LNCAP (cell line): ENCODE data around the gene INO80B.

Experiments
- TF ChIP-seq, protein P1 (sequence below): fragments of 450-650 bp; IDR thresholded peaks from 2 replicates; pipeline ENCODE4 v1.5.1; 2017; ENCODE audit warnings: mild to moderate bottlenecking

Gene INO80B

GRCh38 chr2:74499267-74499939, 44.5 kb downstream of the INO80B start, which contains the start of gene LBX2:
Gene LBX2 (minus strand): TSS chr2:74499603. CDS start chr2:74499537, 66 bp downstream.
- TF ChIP-seq, protein P1, sequence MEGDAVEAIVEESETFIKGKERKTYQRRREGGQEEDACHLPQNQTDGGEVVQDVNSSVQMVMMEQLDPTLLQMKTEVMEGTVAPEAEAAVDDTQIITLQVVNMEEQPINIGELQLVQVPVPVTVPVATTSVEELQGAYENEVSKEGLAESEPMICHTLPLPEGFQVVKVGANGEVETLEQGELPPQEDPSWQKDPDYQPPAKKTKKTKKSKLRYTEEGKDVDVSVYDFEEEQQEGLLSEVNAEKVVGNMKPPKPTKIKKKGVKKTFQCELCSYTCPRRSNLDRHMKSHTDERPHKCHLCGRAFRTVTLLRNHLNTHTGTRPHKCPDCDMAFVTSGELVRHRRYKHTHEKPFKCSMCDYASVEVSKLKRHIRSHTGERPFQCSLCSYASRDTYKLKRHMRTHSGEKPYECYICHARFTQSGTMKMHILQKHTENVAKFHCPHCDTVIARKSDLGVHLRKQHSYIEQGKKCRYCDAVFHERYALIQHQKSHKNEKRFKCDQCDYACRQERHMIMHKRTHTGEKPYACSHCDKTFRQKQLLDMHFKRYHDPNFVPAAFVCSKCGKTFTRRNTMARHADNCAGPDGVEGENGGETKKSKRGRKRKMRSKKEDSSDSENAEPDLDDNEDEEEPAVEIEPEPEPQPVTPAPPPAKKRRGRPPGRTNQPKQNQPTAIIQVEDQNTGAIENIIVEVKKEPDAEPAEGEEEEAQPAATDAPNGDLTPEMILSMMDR: no peak

DNA sequence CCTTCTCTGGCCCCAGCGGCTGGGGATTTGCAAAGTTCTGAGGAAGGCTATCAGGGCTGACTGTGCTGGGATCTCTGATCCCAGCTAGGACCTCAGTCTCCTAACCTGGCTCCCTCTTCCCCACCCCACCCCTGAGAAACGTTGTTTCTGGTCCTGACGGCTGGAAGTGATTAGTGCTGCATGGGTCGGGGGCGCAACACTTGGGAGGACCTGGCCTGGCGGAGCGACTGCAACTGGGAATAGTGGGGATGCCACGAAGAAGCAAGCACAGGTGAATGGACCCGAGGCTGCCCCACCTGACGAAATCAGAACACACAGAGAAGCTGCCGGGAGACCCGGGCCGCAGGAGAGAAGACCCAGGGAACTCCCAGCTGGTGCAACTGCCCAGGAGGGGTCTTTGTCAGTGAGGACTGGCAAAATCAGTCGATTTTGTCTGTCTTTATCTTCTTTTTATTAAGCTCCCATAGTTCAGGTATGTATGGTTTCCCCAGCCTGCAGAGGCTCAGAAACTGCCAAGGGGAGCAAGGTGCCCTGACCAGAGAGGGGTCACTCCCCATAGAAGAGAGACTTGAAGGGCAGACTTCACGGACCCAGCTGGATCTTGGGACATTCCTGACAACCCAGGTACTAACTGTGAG, 45.2 kb downstream of the INO80B start:
- TF ChIP-seq, protein P1: no peak

GRCh38 chr2:74500578-74500946, 45.7 kb downstream of the INO80B start:
- TF ChIP-seq, protein P1: no peak

DNA sequence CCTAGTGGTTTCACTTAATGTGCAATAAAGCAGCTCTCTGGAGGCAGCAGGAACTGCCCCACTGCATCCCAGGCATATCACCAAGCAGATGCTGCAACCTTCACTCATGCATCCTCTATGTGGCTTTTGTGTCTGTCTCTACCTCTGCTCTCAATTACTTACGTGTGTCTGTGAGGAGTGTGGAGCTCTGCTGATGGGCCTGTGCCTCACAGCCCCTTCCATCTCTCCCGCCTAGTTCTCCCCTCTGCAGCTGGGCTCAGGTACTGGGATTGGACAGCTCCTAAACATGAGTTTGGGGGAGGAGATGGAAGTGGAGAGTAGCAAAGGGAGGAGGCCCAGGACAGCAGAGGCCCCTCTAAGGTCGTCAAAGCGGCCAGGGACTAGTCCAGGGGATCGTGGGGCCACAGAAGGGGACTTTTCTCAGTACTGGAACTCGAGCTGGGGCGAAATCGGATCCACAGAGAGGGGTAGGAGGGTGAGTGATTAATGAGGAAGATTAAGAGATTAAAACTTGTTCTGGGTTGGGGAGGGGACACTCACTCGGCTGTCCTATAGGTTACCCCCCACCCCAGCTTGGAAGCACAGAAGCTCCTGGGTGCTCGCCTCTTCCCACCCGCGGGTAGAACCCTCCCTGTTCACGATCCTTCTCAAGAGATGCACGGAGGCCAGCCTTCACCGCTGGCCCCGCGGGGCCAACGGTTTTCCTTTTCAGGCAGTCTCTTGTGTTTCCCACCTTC, 46.6 kb downstream of the INO80B start:
- TF ChIP-seq, protein P1: no peak

DNA sequence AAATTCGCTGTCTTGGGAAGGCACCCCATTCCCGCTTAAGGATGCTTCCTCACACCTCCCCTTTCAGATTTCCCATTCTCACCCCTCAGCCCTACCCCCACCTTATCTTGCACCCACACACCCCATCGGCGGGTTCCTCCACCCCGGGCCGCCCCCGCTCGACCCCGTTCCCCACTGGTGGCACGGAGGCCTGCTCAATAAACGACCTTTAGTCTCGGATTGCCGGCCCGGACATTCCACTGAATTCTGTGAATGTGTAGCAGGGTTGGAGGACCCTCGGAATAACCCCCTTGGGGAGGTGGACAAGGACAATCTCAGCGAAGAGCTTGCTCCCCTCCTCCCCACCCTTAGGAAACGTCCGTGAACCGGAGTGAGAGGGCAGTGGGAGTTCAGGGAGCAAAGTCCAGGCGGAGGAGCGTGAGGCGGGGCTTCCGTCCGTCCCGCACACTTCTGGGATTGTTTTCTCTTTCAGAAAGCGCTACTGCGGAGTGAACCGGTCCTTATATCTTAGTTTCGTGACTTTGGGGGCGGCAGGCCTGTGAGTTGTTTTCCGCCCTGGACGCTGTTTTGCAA, 47.3 kb downstream of the INO80B start:
- TF ChIP-seq, protein P1: no peak

DNA sequence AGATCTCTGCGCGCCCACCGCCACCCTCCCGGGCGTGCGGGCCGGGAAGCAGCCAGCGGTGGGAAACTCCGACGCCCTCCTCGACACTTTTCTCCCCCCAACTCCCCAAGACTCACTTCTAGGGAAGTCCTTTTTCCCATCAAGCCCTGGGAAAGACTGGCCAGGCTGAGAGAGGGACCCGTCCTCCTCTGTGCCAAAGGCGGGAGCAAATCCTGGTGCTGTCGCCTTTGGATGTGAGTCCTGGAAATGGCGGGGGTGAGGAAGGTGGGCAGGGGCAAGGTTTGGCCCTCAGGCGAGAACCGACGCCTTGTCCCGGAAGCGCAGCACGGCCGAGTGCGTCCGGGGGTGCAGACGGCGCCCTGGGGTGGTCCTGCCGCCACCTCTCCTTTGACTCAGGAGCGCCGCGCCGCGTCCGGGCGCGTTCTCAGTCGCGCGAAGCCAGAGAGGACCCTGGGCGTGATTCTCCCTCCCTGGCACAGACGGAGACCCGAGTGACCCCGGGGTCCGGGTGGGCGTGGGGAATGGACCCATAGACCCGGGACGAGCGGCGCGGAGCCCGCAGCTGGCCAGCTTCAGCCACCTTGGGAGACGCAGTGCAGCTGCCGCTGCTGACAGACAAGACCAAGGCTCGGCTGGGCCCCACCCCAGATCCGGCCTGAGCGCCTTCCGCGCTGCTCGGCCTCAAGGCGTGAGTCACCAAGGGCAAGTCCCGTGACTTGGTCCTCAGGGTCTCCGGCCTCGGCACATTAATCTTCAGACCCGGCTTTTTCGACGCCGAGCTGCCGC, 48.0 kb downstream of the INO80B start:
- TF ChIP-seq, protein P1: no peak
